GM06990 (cell line): Measurements from ENCODE around the gene ADAMTS9.

Source experiments
- DNase-seq: peaks from one replicate; pipeline ENCODE4 v3.0.0-alpha.2; 2011; ENCODE audit not compliant: insufficient read length; ENCODE audit errors: extremely low read depth
- H3K27me3 ChIP-seq: replicated peaks from 2 replicates; pipeline ENCODE4 v1.6.0; 2011; ENCODE audit warnings: low read length; ENCODE audit not compliant: control insufficient read depth, insufficient read depth
- H3K36me3 ChIP-seq: 2 replicates; pipeline ENCODE4 v1.5.1; 2011; ENCODE audit warnings: low read length; ENCODE audit not compliant: control insufficient read depth, insufficient read depth
- H3K4me3 ChIP-seq: replicated peaks from 2 replicates; pipeline ENCODE4 v1.5.1; 2011; ENCODE audit warnings: low read depth, mild to moderate bottlenecking, control low read depth, low read length
- TF ChIP-seq, protein P1 (sequence below): IDR thresholded peaks from 2 replicates; pipeline ENCODE4 v1.5.1; 2011; ENCODE audit warnings: low read length, control low read depth, mild to moderate bottlenecking, inconsistent platforms; ENCODE audit not compliant: insufficient read depth, poor library complexity, severe bottlenecking

The ADAMTS9 gene

DNA sequence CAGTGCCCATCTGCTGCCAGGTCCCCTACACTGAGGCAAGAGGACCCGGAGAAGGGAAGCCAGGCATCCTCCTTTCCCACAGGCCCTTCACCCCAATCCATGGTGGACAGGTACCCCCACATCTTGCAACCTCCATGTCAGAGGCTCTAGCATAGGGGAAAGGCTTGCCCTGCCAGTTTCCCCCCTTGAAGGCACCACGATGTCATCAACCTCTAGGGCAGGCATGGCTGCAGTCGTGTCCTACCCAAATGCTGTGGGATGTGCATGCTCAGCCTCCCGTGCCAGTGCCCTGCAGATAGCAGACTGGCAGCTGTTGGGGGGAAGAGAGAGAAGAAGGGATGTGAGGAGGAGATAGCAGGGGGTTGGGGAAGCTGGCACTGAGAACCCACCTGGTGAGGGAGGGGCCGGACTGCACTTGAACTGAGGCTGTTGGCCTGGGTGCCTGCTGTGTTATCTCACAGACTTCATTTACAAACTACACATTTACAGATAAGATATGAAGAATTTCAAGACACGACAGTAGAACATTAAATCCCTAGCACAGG lies 197.5 kb downstream of the ADAMTS9 start:
- H3K27me3 ChIP-seq = peaks cover 3% of the 10 kb centered on the region
- TF ChIP-seq, protein P1, sequence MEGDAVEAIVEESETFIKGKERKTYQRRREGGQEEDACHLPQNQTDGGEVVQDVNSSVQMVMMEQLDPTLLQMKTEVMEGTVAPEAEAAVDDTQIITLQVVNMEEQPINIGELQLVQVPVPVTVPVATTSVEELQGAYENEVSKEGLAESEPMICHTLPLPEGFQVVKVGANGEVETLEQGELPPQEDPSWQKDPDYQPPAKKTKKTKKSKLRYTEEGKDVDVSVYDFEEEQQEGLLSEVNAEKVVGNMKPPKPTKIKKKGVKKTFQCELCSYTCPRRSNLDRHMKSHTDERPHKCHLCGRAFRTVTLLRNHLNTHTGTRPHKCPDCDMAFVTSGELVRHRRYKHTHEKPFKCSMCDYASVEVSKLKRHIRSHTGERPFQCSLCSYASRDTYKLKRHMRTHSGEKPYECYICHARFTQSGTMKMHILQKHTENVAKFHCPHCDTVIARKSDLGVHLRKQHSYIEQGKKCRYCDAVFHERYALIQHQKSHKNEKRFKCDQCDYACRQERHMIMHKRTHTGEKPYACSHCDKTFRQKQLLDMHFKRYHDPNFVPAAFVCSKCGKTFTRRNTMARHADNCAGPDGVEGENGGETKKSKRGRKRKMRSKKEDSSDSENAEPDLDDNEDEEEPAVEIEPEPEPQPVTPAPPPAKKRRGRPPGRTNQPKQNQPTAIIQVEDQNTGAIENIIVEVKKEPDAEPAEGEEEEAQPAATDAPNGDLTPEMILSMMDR = no peak
- no peaks in the 10 kb centered on the region for H3K36me3 ChIP-seq

DNA sequence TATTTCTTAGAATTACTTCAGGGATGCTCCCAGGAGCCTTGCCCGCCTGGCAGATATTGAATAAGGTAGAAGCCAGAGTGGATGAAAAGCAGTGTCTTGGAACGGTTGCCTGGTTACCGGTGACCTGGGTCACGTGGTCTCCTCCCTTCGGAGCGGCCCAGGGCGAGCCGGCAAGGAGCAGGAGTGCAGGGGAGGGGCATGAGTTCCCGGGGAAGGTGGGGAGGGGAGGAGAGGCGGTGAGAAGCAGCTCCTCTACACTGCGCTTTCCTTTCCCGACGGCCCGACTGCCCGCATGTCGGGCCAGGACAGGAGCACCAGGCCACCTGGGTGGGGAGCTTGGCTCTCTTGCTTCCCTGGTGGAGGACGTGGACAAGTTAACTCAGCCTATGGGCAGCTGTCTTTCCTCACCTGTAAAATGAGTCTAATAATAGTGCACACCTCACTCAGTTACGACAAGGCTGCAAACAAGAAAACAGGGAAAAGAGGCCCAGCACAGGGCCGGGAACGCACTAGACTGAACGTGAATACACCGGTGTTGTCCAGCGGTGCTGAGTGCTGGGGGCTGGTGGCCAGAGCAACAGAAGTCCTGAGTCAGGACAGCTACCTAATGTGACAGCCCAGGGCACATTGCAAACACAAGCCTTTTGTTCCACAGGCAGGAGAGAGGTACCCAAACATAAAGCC lies 198.3 kb downstream of the ADAMTS9 start:
- H3K4me3 ChIP-seq = no peak overlapping the region
- no peaks in the 10 kb centered on the region for H3K36me3 ChIP-seq
- peaks cover 3% of the 10 kb centered on the region for H3K27me3 ChIP-seq
- DNase-seq = no peak
- TF ChIP-seq, protein P1 = no peak

More for the DNA sequence above, 197.5 kb downstream of the ADAMTS9 start:
- no peak overlapping the region for H3K4me3 ChIP-seq
- no peak for DNase-seq

DNA sequence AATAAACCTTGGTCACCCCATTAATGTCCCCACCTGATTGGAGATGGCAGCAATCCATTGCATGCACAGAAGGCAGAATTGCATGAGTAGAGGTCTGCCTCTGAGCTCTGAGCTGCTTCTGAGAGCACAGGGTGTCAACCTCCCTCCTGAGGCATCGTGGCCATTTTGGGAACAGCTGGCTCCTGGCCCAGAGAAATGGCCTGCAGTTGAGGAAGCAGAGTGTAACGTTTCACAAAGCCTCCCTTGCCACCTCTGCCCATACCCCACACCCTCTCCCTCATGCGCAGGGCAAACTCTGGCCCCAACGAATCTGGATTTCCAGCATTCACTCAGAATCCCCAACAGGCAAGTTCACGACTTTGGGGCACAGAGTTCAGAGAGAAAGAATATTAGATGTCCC lies 198.9 kb downstream of the ADAMTS9 start:
- Histone ChIP-seq H3K27me3 (peaks cover 3% of the 10 kb centered on the region), H3K4me3 (no peak overlapping the region), H3K36me3 (no peaks in the 10 kb centered on the region)
- TF ChIP-seq, protein P1 = no peak
- no peak for DNase-seq

DNA sequence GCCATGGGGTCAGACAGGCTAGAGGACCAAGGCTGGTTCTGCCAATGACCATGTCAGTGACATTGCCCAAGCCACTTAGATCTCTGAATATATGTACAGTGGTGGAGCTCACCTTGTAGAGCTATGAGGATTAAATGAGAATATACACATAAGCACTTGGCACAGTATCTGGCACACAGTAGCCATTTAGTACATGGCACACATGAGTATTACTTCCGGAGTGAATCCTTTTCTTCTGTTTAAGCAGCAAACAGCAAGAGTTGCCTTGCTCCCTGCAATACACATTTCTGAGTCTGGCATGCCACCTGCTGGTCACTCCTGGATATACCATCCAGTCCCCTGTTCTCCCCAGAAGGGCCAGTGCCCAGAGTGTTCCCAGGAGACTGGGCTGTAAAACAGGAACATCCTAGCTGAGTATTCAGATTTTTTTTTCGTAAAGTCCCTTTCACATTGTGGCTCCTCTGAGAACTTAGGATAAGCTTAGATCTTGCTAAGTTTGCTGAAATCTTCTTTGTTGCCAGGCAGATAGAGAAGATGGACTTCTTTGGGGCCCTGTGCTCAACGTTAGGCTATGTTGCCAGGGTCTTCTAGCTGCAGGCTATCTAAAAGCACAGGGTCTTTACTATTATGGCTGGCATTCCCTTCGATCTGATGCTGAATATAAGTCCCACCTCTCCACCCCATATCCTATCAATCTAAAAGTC lies 203.4 kb downstream of the ADAMTS9 start:
- TF ChIP-seq, protein P1 = peak; percentile 83
- DNase-seq = peak; percentile 19
- Histone ChIP-seq H3K36me3 (no peaks in the 10 kb centered on the region), H3K4me3 (no peak overlapping the region), H3K27me3 (no peaks in the 10 kb centered on the region; the same call in 1 of the 2 replicates)

DNA sequence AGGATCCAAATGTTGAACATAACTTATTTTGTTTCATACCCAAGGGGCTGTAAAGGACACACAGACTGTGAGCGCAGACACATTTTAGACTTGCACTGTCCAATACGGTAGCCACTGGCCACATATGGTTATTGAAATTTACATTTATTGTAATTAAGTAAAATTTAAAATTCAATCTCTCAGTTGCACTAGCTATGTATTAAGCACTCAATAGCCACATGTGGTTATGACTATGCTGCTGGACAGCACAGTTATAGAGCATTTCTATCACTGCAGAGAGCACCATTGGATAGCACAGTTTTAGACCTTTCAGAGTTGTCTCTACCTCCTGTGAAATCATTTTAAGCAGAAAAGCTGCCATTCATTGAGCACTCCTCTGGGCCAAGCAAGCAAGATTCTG lies 204.3 kb downstream of the ADAMTS9 start:
- no peak overlapping the region for H3K4me3 ChIP-seq
- H3K36me3 ChIP-seq = no peaks in the 10 kb centered on the region
- H3K27me3 ChIP-seq = no peaks in the 10 kb centered on the region
- TF ChIP-seq, protein P1 = no peak
- no peak for DNase-seq
